Neural cell (in vitro differentiated cells): ENCODE data around the gene SRP19. TPM values are rescaled to one million over a fixed set of nuclear protein-coding genes. Genes with fewer than 3 reads are reported as not detected.

ENCODE experiments used
- H2AFZ ChIP-seq: fragments of 200-600, 300-800 bp; sonication (generic), shearing (Covaris generic); 2 replicates; pipeline ENCODE4 v1.6.0; 2014; ENCODE audit warnings: low read depth, mild to moderate bottlenecking, antibody characterized with exemption, low read length, moderate library complexity
- H3F3A ChIP-seq: fragments of 200-600 bp; shearing (Covaris generic); 2 replicates; pipeline ENCODE4 v1.6.1; 2016; ENCODE audit warnings: mild to moderate bottlenecking, moderate library complexity, mixed read lengths, antibody characterized with exemption, low read length; ENCODE audit not compliant: insufficient read depth, poor library complexity, severe bottlenecking
- H3K27ac ChIP-seq: fragments of 200-600, 300-800 bp; sonication (generic), shearing (Covaris generic); 2 replicates; pipeline ENCODE4 v1.5.1; 2014; ENCODE audit warnings: mild to moderate bottlenecking, low read length, moderate library complexity
- H3K27me3 ChIP-seq: fragments of 300-800, 200-600 bp; sonication (generic), shearing (Covaris generic); 2 replicates; pipeline ENCODE4 v1.6.0; 2014; ENCODE audit warnings: mild to moderate bottlenecking, low read depth, low read length, moderate library complexity; ENCODE audit not compliant: insufficient read depth
- H3K36me3 ChIP-seq: fragments of 300-800, 200-600 bp; sonication (generic), shearing (Covaris generic); 2 replicates; pipeline ENCODE4 v1.5.1; 2014; ENCODE audit warnings: mild to moderate bottlenecking, antibody characterized with exemption, low read length, moderate library complexity; ENCODE audit not compliant: insufficient read depth
- H3K4me2 ChIP-seq: fragments of 300-800, 200-600 bp; sonication (generic), shearing (Covaris generic); 2 replicates; pipeline ENCODE4 v1.6.0; 2014; ENCODE audit warnings: mild to moderate bottlenecking, low read length
- H3K4me3 ChIP-seq: fragments of 300-800, 200-600 bp; sonication (generic), shearing (Covaris generic); 2 replicates; pipeline ENCODE4 v1.5.1; 2014; ENCODE audit warnings: mild to moderate bottlenecking, low read length, moderate library complexity
- H3K79me2 ChIP-seq: fragments of 200-600 bp; shearing (Covaris generic); replicated peaks from 2 replicates; pipeline ENCODE4 v1.6.0; 2014; ENCODE audit warnings: mild to moderate bottlenecking, low read length, moderate library complexity; ENCODE audit not compliant: insufficient read depth
- H3K9ac ChIP-seq: fragments of 300-800, 200-600 bp; sonication (generic), shearing (Covaris generic); 2 replicates; pipeline ENCODE4 v1.6.1; 2016; ENCODE audit warnings: mild to moderate bottlenecking, low read length, mixed read lengths
- H3K9me2 ChIP-seq: fragments of 200-600 bp; shearing (Covaris generic); 2 replicates; pipeline ENCODE4 v1.6.1; 2016; ENCODE audit warnings: mild to moderate bottlenecking, low read length, mixed read lengths; ENCODE audit not compliant: insufficient read depth
- H3K9me3 ChIP-seq: fragments of 200-600, 300-800 bp; sonication (generic), shearing (Covaris generic); 2 replicates; pipeline ENCODE4 v1.6.1; 2016; ENCODE audit warnings: mild to moderate bottlenecking, mixed run types, low read length, moderate library complexity, mixed read lengths
- H4K20me1 ChIP-seq: fragments of 200-600 bp; shearing (Covaris generic); 2 replicates; pipeline ENCODE4 v1.6.1; 2016; ENCODE audit warnings: mild to moderate bottlenecking, mixed run types; ENCODE audit not compliant: insufficient read depth
- CTCF ChIP-seq: fragments of 450-650 bp; IDR thresholded peaks from 2 replicates; pipeline ENCODE4 v1.5.1; 2014; ENCODE audit warnings: antibody characterized with exemption, mild to moderate bottlenecking, moderate library complexity; ENCODE audit not compliant: poor library complexity, severe bottlenecking
- EP300 ChIP-seq: fragments of 450-650 bp; conservative IDR thresholded peaks from 2 replicates; pipeline ENCODE4 v1.6.1; 2014; ENCODE audit warnings: antibody characterized with exemption, mild to moderate bottlenecking, moderate library complexity; ENCODE audit not compliant: poor library complexity, severe bottlenecking
- EZH2 ChIP-seq: fragments of 200-600, 300-800 bp; shearing (Covaris generic), sonication (generic); IDR thresholded peaks from 2 replicates; pipeline ENCODE4 v1.6.1; 2014; ENCODE audit warnings: antibody characterized with exemption, low read length, borderline replicate concordance, mild to moderate bottlenecking; ENCODE audit not compliant: insufficient read depth, poor library complexity, severe bottlenecking
- MXI1 ChIP-seq: fragments of 450-650 bp; conservative IDR thresholded peaks from 2 replicates; pipeline ENCODE4 v1.6.1; 2014; ENCODE audit warnings: antibody characterized with exemption, mild to moderate bottlenecking; ENCODE audit not compliant: poor library complexity, severe bottlenecking
- POLR2AphosphoS5 ChIP-seq: IDR thresholded peaks from 2 replicates; pipeline ENCODE4 v1.6.1; 2012
- RAD21 ChIP-seq: fragments of 450-650 bp; conservative IDR thresholded peaks from 2 replicates; pipeline ENCODE4 v1.6.1; 2014; ENCODE audit warnings: antibody characterized with exemption, mild to moderate bottlenecking, moderate library complexity
- REST ChIP-seq: IDR thresholded peaks from 2 replicates; pipeline ENCODE4 v1.6.1; 2012; ENCODE audit warnings: borderline replicate concordance
- SMC3 ChIP-seq: fragments of 450-650 bp; conservative IDR thresholded peaks from 2 replicates; pipeline ENCODE4 v1.6.1; 2014; ENCODE audit warnings: antibody characterized with exemption, mild to moderate bottlenecking, moderate library complexity; ENCODE audit not compliant: poor library complexity
- TAF1 ChIP-seq: IDR thresholded peaks from 2 replicates; pipeline ENCODE4 v1.6.1; 2012; ENCODE audit warnings: low read depth
- polyA plus RNA-seq: library from polyadenylated mRNA; depleted of rRNA; stranded (reverse); fragments of >200 nt; gene quantifications from 2 replicates; pipeline ENCODE4 v1.2.3, GENCODE V29; 2014

SRP19 gene
- polyA plus RNA-seq, 1 donor from 2014 or later: 179 TPM

GRCh38 chr5:112866739-112867138 lies 5.7 kb downstream of the SRP19 start:
- Histone ChIP-seq H3F3A (no peaks in the 10 kb centered on the region), H3K9me2 (no peaks in the 10 kb centered on the region), H3K4me2 (no peak overlapping the region), H3K79me2 (peaks cover 17% of the 10 kb centered on the region), H3K4me3 (no peak overlapping the region), H3K9me3 (no peaks in the 10 kb centered on the region), H2AFZ (no peak overlapping the region), H3K36me3 (peaks cover 4% of the 10 kb centered on the region), H3K27ac (no peak overlapping the region), H3K27me3 (no peaks in the 10 kb centered on the region), H4K20me1 (no peaks in the 10 kb centered on the region), H3K9ac (no peak overlapping the region)
- no peak for TF ChIP-seq EP300
- TF ChIP-seq TAF1: no peak
- no peak for TF ChIP-seq CTCF
- no peak for TF ChIP-seq POLR2AphosphoS5
- TF ChIP-seq RAD21: no peak
- TF ChIP-seq SMC3: no peak
- TF ChIP-seq MXI1: no peak

- H4K20me1 ChIP-seq: no peaks in the 10 kb centered on the region
- H3K27me3 ChIP-seq: no peaks in the 10 kb centered on the region
- no peaks in the 10 kb centered on the region for H3K9me2 ChIP-seq
- H2AFZ ChIP-seq: no peak overlapping the region
- H3F3A ChIP-seq: no peaks in the 10 kb centered on the region
- no peak for TF ChIP-seq TAF1
- TF ChIP-seq RAD21: no peak
- TF ChIP-seq EZH2: no peak
- TF ChIP-seq REST: no peak
- no peak for TF ChIP-seq SMC3
- no peak for TF ChIP-seq POLR2AphosphoS5
- no peak overlapping the region for H3K4me2 ChIP-seq
- H3K9ac ChIP-seq: no peak overlapping the region
- H3K4me3 ChIP-seq: no peak overlapping the region
- H3K79me2 ChIP-seq: peaks cover 11% of the 10 kb centered on the region
- H3K9me3 ChIP-seq: no peaks in the 10 kb centered on the region
- peaks cover 4% of the 10 kb centered on the region for H3K36me3 ChIP-seq
- H3K27ac ChIP-seq: no peak overlapping the region
Observed at GRCh38 chr5:112867411-112867810, 6.3 kb downstream of the SRP19 start.

GRCh38 chr5:112869948-112870347 lies 8.9 kb downstream of the SRP19 start:
- Histone ChIP-seq H3K9me2 (no peaks in the 10 kb centered on the region), H3K9me3 (no peaks in the 10 kb centered on the region), H3K27ac (no peak overlapping the region), H4K20me1 (no peaks in the 10 kb centered on the region), H3K9ac (no peak overlapping the region), H3K4me3 (no peak overlapping the region), H3F3A (no peaks in the 10 kb centered on the region), H3K27me3 (no peaks in the 10 kb centered on the region), H3K4me2 (no peak overlapping the region), H3K79me2 (no peaks in the 10 kb centered on the region), H3K36me3 (no peaks in the 10 kb centered on the region), H2AFZ (no peak overlapping the region)
- no peak for TF ChIP-seq POLR2AphosphoS5
- no peak for TF ChIP-seq EZH2
- no peak for TF ChIP-seq EP300
- no peak for TF ChIP-seq TAF1
- TF ChIP-seq SMC3: no peak
- TF ChIP-seq REST: no peak
- no peak for TF ChIP-seq MXI1
- no peak for TF ChIP-seq RAD21
- TF ChIP-seq CTCF: no peak
